CD4-positive, alpha-beta T cell (primary cell): ENCODE measurements around the gene CTDSP2. TPM values are rescaled to one million over a fixed set of nuclear protein-coding genes. Genes with fewer than 3 reads are reported as not detected.

Experiments used
- ATAC-seq: fragments of 200-7000 bp; cut with Tn5 transposase; one replicate; pipeline ENCODE4 v1.10.0; 2022; ENCODE audit warnings: mild to moderate bottlenecking; ENCODE audit not compliant: poor library complexity
- CTCF ChIA-PET: fragments of 350-600 bp; sonication (Branson Sonifier 250); formaldehyde crosslinking; loops from one replicate; lab custom pipeline; 2021; ENCODE audit warnings: antibody characterized with exemption, inconsistent platforms; lab: Charles Lee
- POLR2A ChIA-PET: fragments of 350-600 bp; sonication (Branson Sonifier 250); formaldehyde crosslinking; loops from one replicate; lab custom pipeline; 2021; ENCODE audit warnings: antibody characterized with exemption, inconsistent platforms; lab: Charles Lee
- DNase-seq, 14 experiments: peaks; one replicate each; pipeline ENCODE4 v3.0.0-alpha.2; 2013 to 2020; ENCODE audit warnings: mixed read lengths in 2 of 14
- H3K27ac ChIP-seq, 2 donors: one replicate each; pipeline versions ENCODE4 v1.5.1 to v1.7.0; 2013; ENCODE audit warnings: low read length in 2 of 2, low read depth in 1 of 2, mild to moderate bottlenecking in 1 of 2
- H3K27me3 ChIP-seq, 2 experiments: 1 replicate in 1 of 2; 2 replicates in 1 of 2; pipeline versions ENCODE4 v1.6.1 to v1.7.0; 2013; ENCODE audit warnings: low read length in 2 of 2, control low read depth in 1 of 2, mild to moderate bottlenecking in 1 of 2, moderate library complexity in 1 of 2; ENCODE audit not compliant: insufficient read depth in 2 of 2, control insufficient read depth in 1 of 2
- H3K36me3 ChIP-seq: one replicate; pipeline ENCODE4 v1.6.1; 2013; ENCODE audit warnings: low read length, control low read depth; ENCODE audit not compliant: insufficient read depth
- H3K4me1 ChIP-seq: one replicate; pipeline ENCODE4 v1.6.1; 2013; ENCODE audit warnings: low read length, control low read depth; ENCODE audit not compliant: insufficient read depth
- H3K4me3 ChIP-seq: one replicate; pipeline ENCODE4 v1.5.1; 2013; ENCODE audit warnings: mild to moderate bottlenecking, low read length, moderate library complexity
- H3K9me3 ChIP-seq, 2 experiments: 1 replicate in 1 of 2; 2 replicates in 1 of 2; pipeline versions ENCODE4 v1.6.1 to v1.7.0; 2013; ENCODE audit warnings: low read length in 2 of 2, mild to moderate bottlenecking in 2 of 2, control low read depth in 1 of 2, moderate library complexity in 1 of 2; ENCODE audit not compliant: control insufficient read depth in 1 of 2, insufficient read depth in 1 of 2
- H3K27ac Mint-ChIP-seq: one replicate; pipeline ENCODE4 v1.8.0; 2020; ENCODE audit warnings: mixed read lengths
- H3K27me3 Mint-ChIP-seq: one replicate; pipeline ENCODE4 v1.8.0; 2021; ENCODE audit warnings: mixed read lengths
- H3K36me3 Mint-ChIP-seq: one replicate; pipeline ENCODE4 v1.8.0; 2021; ENCODE audit warnings: low read depth, mixed read lengths
- H3K4me1 Mint-ChIP-seq: one replicate; pipeline ENCODE4 v1.8.0; 2021; ENCODE audit warnings: low read depth, mixed read lengths
- H3K4me3 Mint-ChIP-seq: one replicate; pipeline ENCODE4 v1.8.0; 2020; ENCODE audit warnings: mild to moderate bottlenecking, mixed read lengths
- H3K9me3 Mint-ChIP-seq: one replicate; pipeline ENCODE4 v1.8.0; 2020; ENCODE audit warnings: mixed read lengths
- CTCF ChIP-seq: fragments of 200-600 bp; IDR thresholded peaks from one replicate; pipeline ENCODE4 v1.8.0; 2022; ENCODE audit warnings: antibody characterized with exemption, mild to moderate bottlenecking
- intact Hi-C, 2 experiments: fragments of 100-400 bp; cut with DNase I in 1 of 2; cut with micrococcal nuclease in 1 of 2; formaldehyde crosslinking; loops; one replicate each; pipeline versions ENCODE4 v1.15.1 to v1.9.0; 2023 to 2025; cut with DNase I, micrococcal nuclease
- total RNA-seq, 174 experiments: library from RNA in 2 of 174; stranded (reverse) in 2 of 174; gene quantifications; one replicate each; pipeline ENCODE4 v1.2.3 and lab custom pipeline; 2021 to 2026

Gene CTDSP2
- total RNA-seq, 2 experiments from 2014 or later: 86.2 to 86.4 TPM

- H3K4me1 Mint-ChIP-seq: peaks cover 5% of the 10 kb centered on the region
- CTCF ChIA-PET: no interaction called here
- intact Hi-C loops: no loop called here
Measured at GRCh38 chr12:57869927-57870318, 23.4 kb upstream of the CTDSP2 start.

GRCh38 chr12:57869298-57869926, 22.9 kb upstream of the CTDSP2 start:
- H3K4me3 Mint-ChIP-seq: no peak overlapping the region
- intact Hi-C loops: no loop called here
- peaks cover 29% of the 10 kb centered on the region for H3K27me3 Mint-ChIP-seq
- H3K9me3 Mint-ChIP-seq: no peaks in the 10 kb centered on the region
- Histone ChIP-seq H3K27me3 (peaks cover 0 to 2% of the 10 kb centered on the region in 2 experiments), H3K4me1 (peaks cover 13% of the 10 kb centered on the region), H3K27ac (no peak overlapping the region), H3K9me3 (no peaks in the 10 kb centered on the region), H3K36me3 (no peaks in the 10 kb centered on the region), H3K4me3 (no peak overlapping the region)
- ATAC-seq (no peak), DNase-seq (no peak)
- H3K36me3 Mint-ChIP-seq: no peaks in the 10 kb centered on the region
- POLR2A ChIA-PET: no interaction called here
- CTCF ChIA-PET: no interaction called here
- no peak for TF ChIP-seq CTCF
- peaks cover 9% of the 10 kb centered on the region for H3K4me1 Mint-ChIP-seq
- H3K27ac Mint-ChIP-seq: no peak overlapping the region

More at GRCh38 chr12:57869927-57870318, 23.4 kb upstream of the CTDSP2 start:
- H3K36me3 Mint-ChIP-seq: no peaks in the 10 kb centered on the region
- Histone ChIP-seq H3K27me3 (peaks cover 0 to 2% of the 10 kb centered on the region in 2 experiments), H3K4me1 (peaks cover 8% of the 10 kb centered on the region), H3K9me3 (no peaks in the 10 kb centered on the region), H3K27ac (no peak overlapping the region), H3K36me3 (no peaks in the 10 kb centered on the region), H3K4me3 (no peak overlapping the region)
- DNase-seq: no peak
- no peak overlapping the region for H3K4me3 Mint-ChIP-seq
- ATAC-seq: no peak
- H3K27ac Mint-ChIP-seq: no peak overlapping the region
- POLR2A ChIA-PET: no interaction called here
- peaks cover 23% of the 10 kb centered on the region for H3K27me3 Mint-ChIP-seq
- no peak for TF ChIP-seq CTCF
- H3K9me3 Mint-ChIP-seq: no peaks in the 10 kb centered on the region

- Histone ChIP-seq H3K27ac (no peak overlapping the region), H3K4me3 (no peak overlapping the region), H3K36me3 (no peaks in the 10 kb centered on the region), H3K4me1 (peaks cover 15% of the 10 kb centered on the region), H3K9me3 (no peaks in the 10 kb centered on the region), H3K27me3 (peaks cover 0 to 2% of the 10 kb centered on the region in 2 experiments)
- Mint-ChIP-seq H3K4me3 (no peak overlapping the region), H3K4me1 (peaks cover 9% of the 10 kb centered on the region), H3K27ac (no peak overlapping the region), H3K27me3 (peaks cover 29% of the 10 kb centered on the region), H3K9me3 (no peaks in the 10 kb centered on the region), H3K36me3 (no peaks in the 10 kb centered on the region)
- intact Hi-C loops: no loop called here
- ATAC-seq (no peak), DNase-seq (no peak)
- CTCF ChIA-PET: no interaction called here
- no peak for TF ChIP-seq CTCF
- POLR2A ChIA-PET: no interaction called here
Measured at GRCh38 chr12:57868851-57869268, 22.3 kb upstream of the CTDSP2 start.
